ENCODE measurements around the gene MEIS2.

MEIS2 gene

DNA sequence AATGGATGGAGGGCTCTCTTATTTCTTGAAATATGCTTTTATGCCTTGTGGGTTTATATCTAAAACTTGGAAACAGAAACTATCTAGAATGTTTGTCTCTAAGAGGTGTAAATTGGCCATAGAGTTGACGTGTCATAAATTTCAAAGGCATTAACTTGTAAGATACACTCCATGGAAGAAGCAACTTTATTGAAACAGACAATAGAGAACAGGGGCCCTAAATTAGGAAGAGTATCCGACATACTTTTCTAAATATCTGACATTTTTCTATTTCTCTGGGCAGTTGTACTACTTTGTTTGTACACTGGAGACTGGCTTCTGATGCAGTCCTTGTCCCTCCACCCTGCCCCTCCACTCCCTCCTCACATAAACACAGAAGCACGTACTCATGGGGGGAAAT is 50.0 kb downstream of the MEIS2 start:
- H3K4me3 Mint-ChIP-seq = no peak overlapping the region
- no peaks in the 10 kb centered on the region for H3K9me3 Mint-ChIP-seq
- no peak overlapping the region for H3K27ac Mint-ChIP-seq
- H3K4me1 Mint-ChIP-seq = no peaks in the 10 kb centered on the region
- H3K27me3 Mint-ChIP-seq = peaks cover 3% of the 10 kb centered on the region
- no peak for DNase-seq
- no peak for ATAC-seq

DNA sequence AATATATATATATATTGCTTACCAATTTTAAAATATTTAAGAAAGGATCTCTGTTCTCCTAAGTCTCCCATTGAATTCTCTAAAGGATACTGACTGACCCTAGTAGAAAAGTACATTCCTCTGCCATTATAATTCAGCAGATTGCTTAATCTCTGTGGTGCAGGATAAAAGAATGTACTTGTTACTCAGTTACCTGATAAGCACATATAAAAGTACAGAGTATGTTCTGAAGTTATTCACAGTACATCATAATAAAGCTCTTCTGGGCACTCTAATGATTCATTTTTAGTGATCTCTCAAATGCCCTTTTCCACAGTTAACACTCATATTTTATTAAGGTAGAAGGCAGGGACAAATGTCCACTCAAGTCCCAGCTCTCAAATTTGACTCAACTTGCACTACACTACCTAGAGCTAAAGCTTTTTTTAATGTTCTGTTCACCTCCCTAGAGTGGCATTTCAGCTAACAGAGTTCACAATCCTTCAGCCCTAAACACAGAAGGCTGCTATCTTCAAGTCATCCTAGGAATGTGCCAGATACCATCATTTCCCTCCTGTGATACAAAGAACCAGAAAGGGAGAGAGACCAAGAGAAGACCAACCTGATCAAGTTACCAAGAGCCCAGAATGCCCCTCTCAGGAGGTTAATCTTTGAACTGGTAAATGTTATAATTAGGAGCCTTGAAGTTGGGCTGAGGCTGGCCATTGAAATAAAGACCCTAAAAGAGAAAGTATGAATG is 53.3 kb downstream of the MEIS2 start:
- DNase-seq (no peak), ATAC-seq (no peak)
- Mint-ChIP-seq H3K4me1 (no peaks in the 10 kb centered on the region), H3K9me3 (no peaks in the 10 kb centered on the region), H3K4me3 (no peak overlapping the region), H3K27ac (no peak overlapping the region), H3K27me3 (no peaks in the 10 kb centered on the region)

DNA sequence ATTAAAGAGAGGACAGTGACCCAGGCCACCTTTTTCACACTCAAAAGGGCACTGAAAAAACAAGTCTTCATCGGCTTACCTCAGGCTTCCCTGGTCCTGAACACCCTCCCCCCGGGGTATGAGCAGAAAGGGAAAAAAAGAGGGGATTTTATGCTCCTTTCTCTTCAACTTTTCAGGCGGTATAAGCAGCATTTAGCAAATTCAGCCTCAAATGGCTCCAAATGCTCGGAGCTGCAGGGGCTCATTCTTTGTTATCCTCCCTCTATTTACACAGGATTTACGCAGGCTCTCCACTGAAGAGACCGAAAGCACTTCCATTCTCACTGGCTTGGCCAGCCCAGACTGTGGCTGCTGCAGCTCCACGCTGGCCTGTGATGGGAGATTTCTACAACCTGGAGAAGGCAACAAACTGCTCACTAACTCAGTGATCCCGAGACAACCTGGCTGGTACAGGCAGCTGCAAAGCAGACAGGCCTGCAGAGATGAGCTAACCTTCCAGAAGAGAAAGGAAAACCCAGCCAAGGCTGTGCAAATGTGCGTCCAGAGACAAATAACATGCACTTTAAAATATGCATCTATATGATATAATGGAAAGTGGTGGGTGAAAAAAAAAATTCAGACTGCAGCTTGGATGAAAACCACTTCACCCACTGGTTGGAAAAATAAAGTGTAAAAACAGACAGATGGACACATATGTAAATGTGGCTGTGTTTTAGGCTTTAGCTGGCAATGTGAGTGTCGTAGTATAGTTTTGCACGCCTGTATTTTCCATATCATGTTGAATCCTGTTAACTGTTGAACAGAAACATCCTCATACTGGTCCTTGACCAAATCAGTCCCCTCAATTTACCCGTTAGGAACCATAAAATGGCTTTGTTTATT is 54.2 kb downstream of the MEIS2 start:
- DNase-seq = no peak
- Mint-ChIP-seq H3K4me1 (no peaks in the 10 kb centered on the region), H3K9me3 (no peaks in the 10 kb centered on the region), H3K27me3 (no peaks in the 10 kb centered on the region), H3K27ac (no peak overlapping the region), H3K4me3 (no peak overlapping the region)
- ATAC-seq = no peak

DNA sequence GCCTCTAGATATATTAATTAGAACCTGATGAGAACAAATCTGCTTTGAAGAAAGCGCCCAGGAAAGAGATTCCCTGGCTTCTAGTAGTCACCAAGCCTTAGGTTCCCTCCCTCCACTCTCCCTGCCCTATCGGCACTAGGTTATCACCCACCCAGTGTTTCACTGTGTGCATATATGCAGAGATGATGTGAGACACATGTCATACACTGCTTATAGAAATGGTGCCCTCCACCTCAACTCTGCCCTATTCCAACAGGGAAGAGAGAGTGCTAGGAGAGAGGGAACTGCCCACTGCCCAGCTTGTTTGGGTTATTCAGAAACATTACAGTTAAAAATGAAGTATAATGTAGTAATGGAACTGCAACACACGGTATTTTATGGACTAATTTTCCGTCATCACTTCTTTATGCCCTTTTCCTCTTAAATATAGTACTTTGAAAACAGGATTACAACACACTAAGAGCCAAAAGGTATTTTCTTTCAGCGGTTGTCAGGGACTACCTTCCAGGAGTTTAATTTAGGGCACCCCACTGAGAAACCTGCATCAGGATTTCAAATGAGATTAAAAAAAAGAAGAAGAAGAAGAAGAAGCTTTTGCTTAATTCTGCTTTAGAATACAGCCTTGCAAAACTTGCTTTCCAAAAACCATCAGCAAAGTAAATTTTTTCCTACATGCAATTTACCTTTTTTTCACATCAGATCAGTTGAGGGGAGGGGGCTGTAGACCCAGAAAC is 55.3 kb downstream of the MEIS2 start:
- Mint-ChIP-seq H3K9me3 (no peaks in the 10 kb centered on the region), H3K27me3 (no peaks in the 10 kb centered on the region), H3K27ac (no peak overlapping the region), H3K4me1 (no peaks in the 10 kb centered on the region), H3K4me3 (no peak overlapping the region)
- no peak for ATAC-seq
- DNase-seq = no peak

DNA sequence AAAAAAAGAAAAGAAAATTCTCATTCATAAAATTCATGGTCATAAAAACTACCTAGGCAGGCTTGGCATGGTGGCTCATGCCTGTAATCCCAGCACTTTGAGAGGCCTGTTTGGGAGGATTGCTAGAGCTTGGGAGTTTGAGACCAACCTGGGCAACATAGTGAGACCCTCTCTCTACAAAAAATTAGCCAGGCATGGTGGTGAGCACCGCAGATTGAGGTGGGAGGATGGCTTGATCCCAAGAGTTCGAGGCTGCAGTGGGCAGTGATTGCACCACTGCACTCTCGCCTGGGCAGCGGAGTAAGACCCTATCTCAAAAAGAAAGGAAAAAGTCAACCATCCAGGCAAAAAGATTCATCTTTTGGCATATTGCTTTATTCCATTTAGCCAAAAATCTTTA is 58.5 kb downstream of the MEIS2 start:
- ATAC-seq = no peak
- Mint-ChIP-seq H3K27ac (no peak overlapping the region), H3K4me3 (no peak overlapping the region)

DNA sequence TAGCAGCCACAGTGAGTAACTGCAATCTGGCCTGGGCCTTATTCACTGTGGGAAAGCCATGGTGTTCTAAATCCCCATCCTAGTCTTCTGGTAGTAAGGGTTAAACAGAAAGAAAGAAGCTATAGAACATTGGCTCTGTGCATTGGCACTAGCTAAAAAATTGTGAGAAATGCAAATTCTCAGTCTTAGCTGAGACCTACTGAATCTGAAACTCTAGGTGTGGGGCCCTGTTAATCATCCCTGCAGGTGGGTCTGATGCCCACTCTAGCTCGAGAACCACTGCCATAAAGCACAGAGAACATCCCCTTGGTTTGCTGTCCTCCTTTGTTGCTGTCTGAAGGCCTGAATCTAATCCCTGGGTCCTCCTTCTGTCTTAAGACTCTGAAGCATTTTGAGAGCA is 59.3 kb downstream of the MEIS2 start:
- H3K4me1 Mint-ChIP-seq = no peaks in the 10 kb centered on the region
- no peak overlapping the region for H3K4me3 Mint-ChIP-seq
- peaks cover 8% of the 10 kb centered on the region for H3K27me3 Mint-ChIP-seq
- DNase-seq (no peak), ATAC-seq (no peak)
- no peak overlapping the region for H3K27ac Mint-ChIP-seq
- no peaks in the 10 kb centered on the region for H3K9me3 Mint-ChIP-seq

More for the DNA sequence above, 58.5 kb downstream of the MEIS2 start:
- H3K27me3 Mint-ChIP-seq = peaks cover 8% of the 10 kb centered on the region
- H3K9me3 Mint-ChIP-seq = no peaks in the 10 kb centered on the region
- no peak for DNase-seq
- no peaks in the 10 kb centered on the region for H3K4me1 Mint-ChIP-seq

DNA sequence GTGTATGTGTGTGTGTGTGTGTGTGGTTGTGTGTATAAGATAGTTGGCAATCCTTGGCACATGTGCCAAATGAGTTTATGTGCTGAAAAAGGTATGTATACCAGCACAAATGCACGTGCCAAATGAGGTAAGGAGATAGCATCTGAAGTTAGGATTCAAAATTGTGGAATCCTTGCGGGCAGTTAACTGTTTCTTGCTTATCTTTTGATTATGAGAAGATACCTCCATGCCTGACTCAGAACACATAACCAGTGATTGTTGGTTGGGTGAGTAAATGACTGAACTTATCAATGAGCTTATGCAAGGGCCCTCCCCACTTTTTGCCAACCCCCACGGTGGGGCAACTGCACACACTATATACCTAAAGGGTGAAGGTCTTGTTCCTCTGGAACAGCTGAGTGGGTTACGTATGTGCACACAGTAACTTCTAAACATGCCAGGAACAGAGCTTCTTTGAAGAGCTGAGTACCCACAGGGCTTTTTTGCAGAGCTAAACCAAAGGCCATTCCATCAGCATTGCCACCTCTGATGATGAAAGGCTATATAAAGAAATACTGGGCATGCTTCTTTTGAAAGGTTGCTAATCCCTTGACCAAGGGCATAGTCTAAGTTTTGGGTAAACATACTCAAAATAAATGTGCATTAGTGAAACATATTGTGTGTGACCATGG is 60.1 kb downstream of the MEIS2 start:
- Mint-ChIP-seq H3K4me1 (no peaks in the 10 kb centered on the region), H3K27ac (no peak overlapping the region)

DNA sequence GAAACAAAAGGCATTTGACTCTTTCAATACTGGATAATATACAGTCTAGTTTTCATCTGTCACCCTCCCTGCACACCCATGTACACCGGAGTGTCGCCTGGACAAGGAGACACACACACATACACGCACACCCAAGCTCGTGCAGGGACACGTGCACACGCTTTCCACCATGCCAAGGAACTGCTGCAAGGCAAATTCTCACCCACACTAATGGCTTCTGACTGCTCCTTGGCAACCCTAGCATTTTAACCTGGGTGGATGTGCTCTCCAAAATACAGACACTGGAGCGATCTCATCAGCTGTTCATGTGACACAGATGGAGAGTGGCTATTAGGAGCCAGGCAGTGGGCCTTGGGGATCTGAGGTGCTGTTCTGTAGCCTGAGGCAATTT is 61.6 kb downstream of the MEIS2 start:
- ATAC-seq (no peak), DNase-seq (no peak)
- Mint-ChIP-seq H3K27ac (no peak overlapping the region), H3K4me1 (no peaks in the 10 kb centered on the region), H3K9me3 (no peaks in the 10 kb centered on the region), H3K4me3 (no peak overlapping the region), H3K27me3 (peaks cover 8% of the 10 kb centered on the region)

More for the DNA sequence above, 60.1 kb downstream of the MEIS2 start:
- peaks cover 8% of the 10 kb centered on the region for H3K27me3 Mint-ChIP-seq
- DNase-seq (no peak), ATAC-seq (no peak)
- H3K4me3 Mint-ChIP-seq = no peak overlapping the region
- H3K9me3 Mint-ChIP-seq = no peaks in the 10 kb centered on the region

DNA sequence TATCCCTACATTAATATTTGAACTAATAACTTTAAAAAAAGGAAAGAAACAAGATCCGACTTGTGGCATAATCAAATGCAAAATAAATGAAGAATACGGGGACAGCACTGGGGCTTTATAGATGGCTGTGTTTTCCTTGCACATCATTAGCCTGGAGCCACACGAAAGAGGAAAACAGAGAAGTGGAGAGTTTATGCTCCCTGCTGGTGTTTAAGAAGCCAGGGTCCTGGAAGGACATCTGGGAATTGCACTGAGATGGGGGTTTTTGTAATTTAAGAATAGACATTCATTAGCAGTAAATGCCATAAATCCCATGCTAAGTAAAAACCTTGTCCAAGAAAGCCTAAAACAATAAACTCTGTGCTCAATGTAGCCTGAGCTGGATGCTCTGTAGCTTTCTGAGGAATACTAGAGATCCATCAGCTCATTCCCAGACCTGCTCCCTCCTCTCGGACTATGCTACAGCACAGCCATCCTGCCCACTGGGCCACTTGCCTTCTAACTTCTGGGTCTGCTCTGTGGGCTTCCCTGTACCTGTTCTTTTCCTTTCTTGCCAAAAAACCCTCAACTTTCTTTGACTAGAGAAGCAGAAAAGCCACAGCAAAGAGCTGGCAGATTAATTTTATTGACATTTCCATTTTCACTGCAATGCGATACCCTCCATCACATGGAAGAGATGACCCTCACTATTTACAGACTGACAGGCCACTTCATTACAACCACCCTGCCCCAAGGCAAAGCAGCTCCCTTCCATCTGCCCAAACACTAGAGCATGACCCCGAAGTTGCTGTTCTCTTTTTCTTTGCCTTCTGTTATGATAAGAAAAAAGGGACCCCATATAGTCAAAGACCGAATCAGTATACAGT is 62.3 kb downstream of the MEIS2 start:
- Mint-ChIP-seq H3K27me3 (peaks cover 8% of the 10 kb centered on the region), H3K9me3 (no peaks in the 10 kb centered on the region), H3K4me1 (no peaks in the 10 kb centered on the region), H3K27ac (no peak overlapping the region), H3K4me3 (no peak overlapping the region)
- DNase-seq = no peak
- no peak for ATAC-seq

DNA sequence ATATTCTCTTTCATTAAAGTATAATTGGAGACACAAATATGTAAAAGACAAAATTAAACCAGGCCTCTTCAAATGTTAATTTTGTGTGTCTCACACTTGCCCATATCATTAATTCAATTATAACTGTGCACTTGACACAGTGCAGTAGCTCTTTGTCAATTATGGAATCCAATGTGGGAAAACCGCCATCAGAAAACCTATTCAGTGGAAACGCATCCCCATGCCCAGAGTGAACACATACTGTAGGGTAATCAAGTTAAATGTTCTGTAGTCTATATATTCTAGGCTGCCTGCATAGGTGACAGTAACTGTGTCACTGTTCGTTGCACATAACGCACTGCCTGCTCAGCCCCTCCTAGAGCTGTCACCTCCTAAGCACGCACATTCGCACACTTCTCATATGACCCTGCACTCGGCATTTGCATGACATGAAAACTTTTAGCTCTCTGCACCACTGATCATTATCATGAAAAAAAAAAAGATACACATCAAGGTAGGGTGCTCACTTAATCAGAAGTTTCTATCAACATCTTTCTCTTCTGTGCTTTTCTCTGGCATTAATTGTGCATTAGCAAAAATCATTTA is 63.2 kb downstream of the MEIS2 start:
- no peak overlapping the region for H3K27ac Mint-ChIP-seq
- peaks cover 8% of the 10 kb centered on the region for H3K27me3 Mint-ChIP-seq
- ATAC-seq = no peak
- no peak for DNase-seq
- H3K9me3 Mint-ChIP-seq = no peaks in the 10 kb centered on the region
- no peak overlapping the region for H3K4me3 Mint-ChIP-seq
- H3K4me1 Mint-ChIP-seq = no peaks in the 10 kb centered on the region

DNA sequence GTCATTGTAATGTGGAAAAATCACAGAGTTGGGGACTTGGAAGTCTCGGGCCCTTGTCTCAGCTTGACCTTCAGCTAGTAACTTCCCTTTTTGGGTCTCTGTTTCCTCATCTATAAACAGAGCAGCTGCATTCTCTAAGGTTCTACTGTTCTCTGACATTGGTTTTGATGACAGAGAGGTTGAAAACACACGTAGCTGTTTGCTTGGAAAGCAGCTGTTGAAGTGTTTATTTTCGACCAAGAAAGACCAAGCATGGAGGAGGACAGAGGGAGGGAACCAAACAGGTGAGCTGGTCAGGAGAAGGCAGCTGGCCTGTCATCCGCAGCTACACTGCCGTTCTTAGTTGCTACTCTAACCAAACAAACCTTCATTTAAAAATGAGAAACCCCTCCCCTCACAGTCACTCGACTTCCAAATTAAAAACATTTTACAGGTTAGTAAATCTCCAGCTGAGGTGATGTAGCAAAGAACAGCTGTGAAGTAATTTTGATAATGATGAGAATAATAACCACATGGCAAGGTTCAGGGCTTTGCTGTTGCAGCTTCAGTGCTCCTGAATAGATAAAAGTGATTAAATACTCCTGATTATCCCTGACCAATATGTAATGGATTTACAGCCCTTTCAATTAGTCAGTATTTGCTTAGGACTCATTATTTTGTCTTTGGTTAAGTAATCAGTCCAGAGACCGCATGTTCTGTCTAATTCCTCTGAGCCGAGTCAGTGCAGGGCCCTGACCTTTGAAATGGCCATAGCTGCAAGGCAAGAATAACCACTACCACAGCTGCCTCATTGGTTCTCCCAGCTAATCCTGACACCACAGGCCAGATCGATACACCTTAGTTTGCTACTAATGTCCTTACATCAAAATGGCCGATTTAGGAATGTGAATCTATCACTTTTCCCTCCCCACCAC is 65.3 kb downstream of the MEIS2 start:
- Mint-ChIP-seq H3K27me3 (peaks cover 8% of the 10 kb centered on the region), H3K4me1 (no peaks in the 10 kb centered on the region), H3K4me3 (no peak overlapping the region), H3K27ac (no peak overlapping the region), H3K9me3 (no peaks in the 10 kb centered on the region)
- no peak for ATAC-seq
- no peak for DNase-seq

DNA sequence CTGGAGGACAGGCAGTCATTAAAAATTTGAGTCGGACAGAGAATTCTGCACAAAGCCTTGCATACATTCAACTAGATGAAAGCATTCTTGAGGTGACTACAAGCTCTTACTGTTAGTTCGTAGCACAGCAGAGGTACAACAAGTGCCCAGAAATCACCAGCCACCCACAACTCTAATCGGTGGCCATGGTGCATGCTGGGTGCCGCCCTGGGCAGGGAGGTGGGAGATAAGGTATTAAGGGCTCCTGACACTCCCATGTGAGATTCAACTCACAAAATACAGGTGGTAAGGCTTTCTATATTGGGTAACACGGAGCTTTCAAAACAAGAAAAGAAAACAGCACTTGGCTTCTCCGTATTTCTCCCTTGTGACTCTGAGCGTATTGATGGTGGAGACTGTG is 66.0 kb downstream of the MEIS2 start:
- DNase-seq = no peak
- Mint-ChIP-seq H3K27me3 (peaks cover 8% of the 10 kb centered on the region), H3K27ac (no peak overlapping the region), H3K4me1 (no peaks in the 10 kb centered on the region), H3K4me3 (no peak overlapping the region), H3K9me3 (no peaks in the 10 kb centered on the region)
- ATAC-seq = no peak

DNA sequence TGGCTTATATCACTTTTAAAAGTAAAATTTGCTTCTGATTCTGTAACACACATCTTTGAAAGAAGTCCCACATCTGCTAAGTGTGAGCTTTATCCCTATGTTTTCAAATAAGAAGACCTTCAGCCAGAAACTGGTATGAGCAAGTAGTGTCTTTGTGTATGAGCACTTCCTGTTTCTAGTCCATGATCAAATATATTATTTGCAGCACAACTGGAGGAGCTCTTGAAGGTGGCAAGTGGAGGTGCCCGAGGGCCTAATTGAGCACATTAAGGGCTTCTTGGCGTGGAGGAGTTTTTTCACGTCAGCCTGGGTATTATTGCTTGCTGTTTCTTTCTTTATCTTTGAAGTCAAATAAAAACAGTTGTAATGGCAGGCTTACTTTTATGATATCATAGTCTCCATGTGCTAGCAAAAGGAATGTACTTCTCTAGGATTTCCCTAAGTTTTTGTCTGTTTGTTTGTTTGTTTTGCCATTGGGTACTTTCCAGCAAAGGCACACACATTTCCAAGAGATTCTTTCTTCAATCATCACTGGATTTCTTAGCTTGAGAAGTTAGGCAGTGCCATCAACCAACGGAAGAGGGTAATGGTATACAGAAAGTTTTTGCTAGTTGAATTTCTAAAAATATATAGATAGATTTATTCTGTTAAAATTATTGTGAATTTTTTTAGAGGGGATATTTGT is 68.1 kb downstream of the MEIS2 start:
- H3K4me3 Mint-ChIP-seq = no peak overlapping the region
- no peak overlapping the region for H3K27ac Mint-ChIP-seq
- no peaks in the 10 kb centered on the region for H3K4me1 Mint-ChIP-seq
- ATAC-seq (no peak), DNase-seq (no peak)
- peaks cover 11% of the 10 kb centered on the region for H3K27me3 Mint-ChIP-seq
- no peaks in the 10 kb centered on the region for H3K9me3 Mint-ChIP-seq

Data from stimulated activated naive CD8-positive, alpha-beta T cell treated with anti-CD3 and anti-CD28 coated beads, Interleukin-15, amount 100 ng/mL, for 72 hours (primary cell).